MM.1S (cell line): ENCODE data around the gene IFITM1.
"Not testable (repeated sequence)": the region's sequence is repeated elsewhere in the genome, so short reads cannot be mapped to it uniquely, and the experiment has no call there.

Experiments
- CTCF ChIP-seq: fragments of 300-600 bp; sonication (generic); IDR thresholded peaks from 2 replicates; pipeline ENCODE4 v1.5.1; 2016; ENCODE audit warnings: antibody characterized with exemption, low read length, mixed read lengths
- EZH2 ChIP-seq: fragments of 300-600 bp; sonication (generic); optimal IDR thresholded peaks from 2 replicates; pipeline ENCODE3; 2017; ENCODE audit warnings: low read depth, mild to moderate bottlenecking, antibody characterized with exemption, low read length, mixed read lengths

- TF ChIP-seq EZH2, CTCF: not testable (repeated sequence)
Observed at GRCh38 chr11:314554-314875, 675 bp downstream of the IFITM1 start.
